ENCODE data around the gene PRKAG2.

DNA sequence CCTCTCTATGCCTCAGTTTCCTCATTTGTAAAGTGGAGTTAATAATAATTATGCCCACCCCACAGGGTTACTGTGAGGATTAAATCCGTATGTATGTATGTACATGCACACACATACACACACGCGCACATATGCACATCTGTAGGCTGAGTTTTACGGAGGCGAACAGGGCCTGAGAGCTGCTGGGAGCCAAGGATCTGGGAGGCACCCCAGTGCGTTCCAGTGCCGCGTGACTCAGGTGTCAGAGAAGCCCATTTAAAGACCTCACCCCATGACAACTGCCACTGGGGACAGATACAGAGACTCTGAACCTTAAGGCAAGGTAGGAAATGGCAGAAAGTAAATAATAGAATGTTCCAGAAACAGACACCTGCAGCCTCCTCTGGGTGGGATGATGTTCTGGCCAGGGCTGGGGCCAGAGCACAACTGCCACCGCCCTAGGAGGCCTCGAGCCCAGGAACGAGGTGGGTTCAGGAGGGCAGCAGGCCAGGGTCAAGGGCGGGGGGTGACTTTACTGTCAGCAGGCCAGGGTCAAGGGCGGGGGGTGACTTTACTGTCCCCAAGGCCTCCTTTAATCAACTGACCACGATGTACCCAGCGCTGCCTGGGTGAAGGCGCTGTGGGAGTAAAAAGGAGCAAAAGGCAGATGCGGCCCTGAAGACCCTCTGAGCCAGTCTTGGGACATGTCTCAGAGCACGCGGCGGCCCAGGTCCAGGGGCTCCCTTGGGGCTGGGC lies 54.9 kb downstream of the PRKAG2 start:
- no peak for TF ChIP-seq EZH2phosphoT487 (conservative IDR thresholded peaks at IDR 0.05; ENCODE audit: low read length)
- TF ChIP-seq, protein P1, sequence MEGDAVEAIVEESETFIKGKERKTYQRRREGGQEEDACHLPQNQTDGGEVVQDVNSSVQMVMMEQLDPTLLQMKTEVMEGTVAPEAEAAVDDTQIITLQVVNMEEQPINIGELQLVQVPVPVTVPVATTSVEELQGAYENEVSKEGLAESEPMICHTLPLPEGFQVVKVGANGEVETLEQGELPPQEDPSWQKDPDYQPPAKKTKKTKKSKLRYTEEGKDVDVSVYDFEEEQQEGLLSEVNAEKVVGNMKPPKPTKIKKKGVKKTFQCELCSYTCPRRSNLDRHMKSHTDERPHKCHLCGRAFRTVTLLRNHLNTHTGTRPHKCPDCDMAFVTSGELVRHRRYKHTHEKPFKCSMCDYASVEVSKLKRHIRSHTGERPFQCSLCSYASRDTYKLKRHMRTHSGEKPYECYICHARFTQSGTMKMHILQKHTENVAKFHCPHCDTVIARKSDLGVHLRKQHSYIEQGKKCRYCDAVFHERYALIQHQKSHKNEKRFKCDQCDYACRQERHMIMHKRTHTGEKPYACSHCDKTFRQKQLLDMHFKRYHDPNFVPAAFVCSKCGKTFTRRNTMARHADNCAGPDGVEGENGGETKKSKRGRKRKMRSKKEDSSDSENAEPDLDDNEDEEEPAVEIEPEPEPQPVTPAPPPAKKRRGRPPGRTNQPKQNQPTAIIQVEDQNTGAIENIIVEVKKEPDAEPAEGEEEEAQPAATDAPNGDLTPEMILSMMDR (IDR thresholded peaks at IDR 0.05; ENCODE audit: insufficient read depth, low read length, poor library complexity, severe bottlenecking) = no peak
